CD14-positive monocyte (primary cell): ENCODE results near the gene SNX5. TPM values are rescaled to one million over a fixed set of nuclear protein-coding genes. Genes with fewer than 3 reads are reported as not detected.

ENCODE experiments used
- DNase-seq, 3 donors: peaks; one replicate each; pipeline ENCODE4 v3.0.0-alpha.2; 2011 to 2022
- H2AFZ ChIP-seq: 2 replicates; pipeline ENCODE4 v1.6.0; 2012; ENCODE audit warnings: mild to moderate bottlenecking, low read depth, low read length, inconsistent platforms; ENCODE audit not compliant: insufficient read depth, poor library complexity, severe bottlenecking
- H3K27ac ChIP-seq, 2 donors: 1 replicate in 1 of 2; 2 replicates in 1 of 2; pipeline ENCODE4 v1.5.1; 2012 to 2013; ENCODE audit warnings: low read length in 2 of 2, control low read depth in 1 of 2, inconsistent platforms in 1 of 2, low read depth in 1 of 2, mild to moderate bottlenecking in 1 of 2
- H3K27me3 ChIP-seq, 2 donors: one replicate each; pipeline versions ENCODE4 v1.6.0 to v1.6.1; 2011 to 2013; ENCODE audit warnings: low read length in 2 of 2; ENCODE audit not compliant: control insufficient read depth in 2 of 2, insufficient read depth in 2 of 2
- H3K36me3 ChIP-seq, 2 donors: replicated peaks in 1 of 2; 1 replicate in 1 of 2; 2 replicates in 1 of 2; pipeline versions ENCODE4 v1.5.1 to v1.6.1; 2012 to 2013; ENCODE audit warnings: low read length in 2 of 2, control low read depth in 1 of 2, inconsistent platforms in 1 of 2, mild to moderate bottlenecking in 1 of 2; ENCODE audit not compliant: insufficient read depth in 2 of 2, control insufficient read depth in 1 of 2
- H3K4me1 ChIP-seq, 2 donors: 1 replicate in 1 of 2; 2 replicates in 1 of 2; pipeline versions ENCODE4 v1.5.1 to v1.6.1; 2012 to 2013; ENCODE audit warnings: low read length in 2 of 2, control low read depth in 1 of 2, inconsistent platforms in 1 of 2, mild to moderate bottlenecking in 1 of 2, moderate library complexity in 1 of 2; ENCODE audit not compliant: insufficient read depth in 2 of 2, control insufficient read depth in 1 of 2
- H3K4me2 ChIP-seq: replicated peaks from 2 replicates; pipeline ENCODE3; 2012; ENCODE audit warnings: low read length, moderate library complexity, mild to moderate bottlenecking; ENCODE audit not compliant: poor library complexity, severe bottlenecking; ENCODE audit errors: extremely low read depth
- H3K4me3 ChIP-seq, 3 experiments: fragments of 200-600 bp in 1 of 3; sonication (generic) in 1 of 3; replicated peaks in 1 of 3; 1 replicate in 2 of 3; 2 replicates in 1 of 3; pipeline ENCODE4 v1.5.1; 2011 to 2013; ENCODE audit warnings: low read length in 3 of 3, mild to moderate bottlenecking in 3 of 3, control low read depth in 2 of 3, low read depth in 2 of 3, inconsistent platforms in 1 of 3, moderate library complexity in 1 of 3
- H3K79me2 ChIP-seq: 2 replicates; pipeline ENCODE4 v1.6.0; 2012; ENCODE audit warnings: mild to moderate bottlenecking, control low read depth, inconsistent platforms, low read length, moderate library complexity; ENCODE audit not compliant: insufficient read depth
- H3K9ac ChIP-seq: 2 replicates; pipeline ENCODE4 v1.6.0; 2017; ENCODE audit warnings: low read length, mild to moderate bottlenecking; ENCODE audit not compliant: insufficient read depth, poor library complexity, severe bottlenecking
- H3K9me3 ChIP-seq, 2 donors: replicated peaks in 1 of 2; 1 replicate in 1 of 2; 2 replicates in 1 of 2; pipeline versions ENCODE4 v1.5.1 to v1.6.1; 2012 to 2013; ENCODE audit warnings: low read length in 2 of 2, control low read depth in 1 of 2; ENCODE audit not compliant: control insufficient read depth in 1 of 2, insufficient read depth in 1 of 2
- H4K20me1 ChIP-seq: 2 replicates; pipeline ENCODE4 v1.6.0; 2012; ENCODE audit warnings: mild to moderate bottlenecking, low read length, control low read depth, moderate library complexity; ENCODE audit not compliant: insufficient read depth
- H3K27ac Mint-ChIP-seq, 7 donors: one replicate each; pipeline ENCODE4 v1.8.0; 2020; ENCODE audit warnings: mild to moderate bottlenecking in 7 of 7, mixed read lengths in 7 of 7, moderate library complexity in 6 of 7, inconsistent platforms in 2 of 7
- H3K27me3 Mint-ChIP-seq, 3 donors: one replicate each; pipeline ENCODE4 v1.8.0; 2021 to 2022; ENCODE audit warnings: low read depth in 3 of 3, mild to moderate bottlenecking in 3 of 3, mixed read lengths in 3 of 3, moderate library complexity in 3 of 3, inconsistent platforms in 1 of 3
- H3K36me3 Mint-ChIP-seq, 2 donors: one replicate each; pipeline ENCODE4 v1.8.0; 2020; ENCODE audit warnings: mixed read lengths in 2 of 2, inconsistent platforms in 1 of 2, mild to moderate bottlenecking in 1 of 2
- H3K4me1 Mint-ChIP-seq: one replicate; pipeline ENCODE4 v1.8.0; 2020; ENCODE audit warnings: mild to moderate bottlenecking, mixed read lengths
- H3K4me3 Mint-ChIP-seq, 2 donors: one replicate each; pipeline ENCODE4 v1.8.0; 2020; ENCODE audit warnings: mild to moderate bottlenecking in 2 of 2, mixed read lengths in 2 of 2, moderate library complexity in 1 of 2
- H3K9me3 Mint-ChIP-seq, 7 donors: one replicate each; pipeline ENCODE4 v1.8.0; 2020 to 2022; ENCODE audit warnings: mixed read lengths in 7 of 7, mild to moderate bottlenecking in 6 of 7, moderate library complexity in 6 of 7, inconsistent platforms in 2 of 7
- CTCF ChIP-seq: fragments of 200-600 bp; IDR thresholded peaks from one replicate; pipeline ENCODE4 v1.8.0; 2022; ENCODE audit warnings: antibody characterized with exemption, mild to moderate bottlenecking
- WGBS: methylation state at CpG from one replicate; pipeline ENCODE4 v1.1.5; 2013; ENCODE audit warnings: missing lambda C conversion rate; ENCODE audit not compliant: insufficient coverage; 5-methylcytosine and 5-hydroxymethylcytosine counted together
- intact Hi-C, 2 donors: fragments of 100-400 bp; cut with micrococcal nuclease; formaldehyde crosslinking; loops; one replicate each; pipeline versions ENCODE4 v1.15.0 to v1.15.1; 2023
- polyA plus RNA-seq, 3 donors: library from polyadenylated mRNA; depleted of rRNA in 1 of 3; unstranded in 2 of 3; stranded (reverse) in 1 of 3; fragments of 300-500 nt in 2 of 3; fragments of >200 nt in 1 of 3; fragmentation: Illumina TruSeq in 2 of 3; gene quantifications; 1 replicate in 2 of 3; 2 replicates in 1 of 3; pipeline ENCODE4 v1.2.3, GENCODE V29; 2012 to 2021

Gene SNX5
- polyA plus RNA-seq, 3 donors, result 55.6 to 83.8 (median 66.1) TPM

GRCh38 chr20:17987988-17988387 is 19.4 kb upstream of the SNX5 start:
- Histone ChIP-seq H3K36me3 (peaks cover 33 to 80% of the 10 kb centered on the region in 2 donors), H3K4me3 (no peak overlapping the region), H3K9me3 (no peaks in the 10 kb centered on the region), H3K27ac (peak overlapping the region in 1 of 2 donors; percentile 22), H3K9ac (no peak overlapping the region), H3K4me1 (no peaks in the 10 kb centered on the region), H2AFZ (no peak overlapping the region), H3K79me2 (peaks cover 37% of the 10 kb centered on the region), H3K27me3 (no peaks in the 10 kb centered on the region), H4K20me1 (no peaks in the 10 kb centered on the region), H3K4me2 (no peak overlapping the region)
- H3K27me3 Mint-ChIP-seq, result no peaks in the 10 kb centered on the region
- no peak for TF ChIP-seq CTCF
- H3K4me1 Mint-ChIP-seq, result no peaks in the 10 kb centered on the region
- H3K4me3 Mint-ChIP-seq, result no peak overlapping the region
- H3K27ac Mint-ChIP-seq, result peak overlapping the region in 1 of 7 donors; percentile 15
- no peak for DNase-seq
- H3K9me3 Mint-ChIP-seq, result no peaks in the 10 kb centered on the region
- WGBS, result 96% methylated on average over 3 of the region's 3 CpGs
- H3K36me3 Mint-ChIP-seq, result peaks cover 32 to 64% of the 10 kb centered on the region in 2 donors
- intact Hi-C loops, result no loop called here

GRCh38 chr20:17985388-17986018 is 16.9 kb upstream of the SNX5 start:
- Histone ChIP-seq H2AFZ (no peak overlapping the region), H3K27me3 (no peaks in the 10 kb centered on the region), H3K9me3 (no peaks in the 10 kb centered on the region), H3K27ac (no peak overlapping the region), H3K4me1 (no peaks in the 10 kb centered on the region), H3K4me2 (no peak overlapping the region), H3K4me3 (no peak overlapping the region), H3K36me3 (peaks cover 44 to 90% of the 10 kb centered on the region in 2 donors), H4K20me1 (peaks cover 8% of the 10 kb centered on the region), H3K9ac (no peak overlapping the region), H3K79me2 (peaks cover 57% of the 10 kb centered on the region)
- H3K36me3 Mint-ChIP-seq, result peaks cover 43 to 58% of the 10 kb centered on the region in 2 donors
- DNase-seq, result no peak
- intact Hi-C loops, result no loop called here
- no CpG with 5 or more reads among the region's 7 CpGs for WGBS
- H3K4me3 Mint-ChIP-seq, result no peak overlapping the region
- H3K27me3 Mint-ChIP-seq, result no peaks in the 10 kb centered on the region
- TF ChIP-seq CTCF, result no peak
- H3K27ac Mint-ChIP-seq, result peak overlapping the region in 1 of 7 donors; percentile 8
- H3K4me1 Mint-ChIP-seq, result no peaks in the 10 kb centered on the region
- H3K9me3 Mint-ChIP-seq, result no peaks in the 10 kb centered on the region
